Stimulated activated CD4-positive, alpha-beta T cell treated with anti-CD3 and anti-CD28 coated beads, Interleukin-15, amount 100 ng/mL, for 24 hours (primary cell): ENCODE measurements around the gene MRTFB.

Experiments
- DNase-seq: peaks from one replicate; pipeline ENCODE4 v3.0.0-alpha.2; 2020

MRTFB gene

GRCh38 chr16:14069818-14070217, 1.3 kb upstream of the MRTFB start:
- no peak for DNase-seq

- no peak for DNase-seq
These were observed 603 bp upstream of the MRTFB start for GRCh38 chr16:14070555-14070876.

- DNase-seq, result no peak
These were observed 605 bp downstream of the MRTFB start for GRCh38 chr16:14071576-14072271.

- DNase-seq, result no peak
These were observed 1.2 kb downstream of the MRTFB start for GRCh38 chr16:14072360-14072759.

GRCh38 chr16:14074544-14074943, 3.4 kb downstream of the MRTFB start:
- no peak for DNase-seq

- no peak for DNase-seq
These were observed 6.8 kb downstream of the MRTFB start for GRCh38 chr16:14077918-14078317.

GRCh38 chr16:14086477-14086876, 15.4 kb downstream of the MRTFB start:
- DNase-seq, result no peak

- no peak for DNase-seq
These were observed 16.1 kb downstream of the MRTFB start for GRCh38 chr16:14087181-14087580.

GRCh38 chr16:14087590-14088154, 16.6 kb downstream of the MRTFB start:
- DNase-seq, result no peak

- DNase-seq, result no peak
These were observed 17.1 kb downstream of the MRTFB start for GRCh38 chr16:14088155-14088753.

- no peak for DNase-seq
These were observed 18.2 kb downstream of the MRTFB start for GRCh38 chr16:14089283-14089823.

- no peak for DNase-seq
These were observed 21.4 kb downstream of the MRTFB start for GRCh38 chr16:14092561-14092960.

GRCh38 chr16:14095883-14096551, 24.9 kb downstream of the MRTFB start:
- no peak for DNase-seq

GRCh38 chr16:14097182-14097959, 26.3 kb downstream of the MRTFB start:
- no peak for DNase-seq

- DNase-seq, result no peak
These were observed 27.0 kb downstream of the MRTFB start for GRCh38 chr16:14098081-14098480.

- DNase-seq, result no peak
These were observed 29.7 kb downstream of the MRTFB start for GRCh38 chr16:14100825-14101224.

GRCh38 chr16:14101415-14101814, 30.3 kb downstream of the MRTFB start:
- DNase-seq, result no peak

- DNase-seq, result no peak
These were observed 32.0 kb downstream of the MRTFB start for GRCh38 chr16:14102925-14103720.

GRCh38 chr16:14104066-14104465, 32.9 kb downstream of the MRTFB start:
- no peak for DNase-seq

GRCh38 chr16:14105760-14106375, 34.7 kb downstream of the MRTFB start:
- DNase-seq, result no peak

GRCh38 chr16:14106457-14106856, 35.3 kb downstream of the MRTFB start:
- no peak for DNase-seq

GRCh38 chr16:14106961-14107360, 35.8 kb downstream of the MRTFB start:
- DNase-seq, result no peak
